Stimulated activated memory B cell treated with anti-CD40 and anti-IgM and Interleukin-4, amounts not matched to agents 10 μg/mL and 1 μg/mL and 100 μg/mL, for 72 hours (primary cell): ENCODE measurements around the gene ARHGAP8.
"Not testable (repeated sequence)": the region's sequence is repeated elsewhere in the genome, so short reads cannot be mapped to it uniquely, and the experiment has no call there.

ENCODE experiments used
- ATAC-seq: fragments of 150-1000 bp; cut with Tn5 transposase; 2 replicates; pipeline ENCODE4 v1.10.0; 2021
- H3K27ac Mint-ChIP-seq: one replicate; pipeline ENCODE4 v1.8.0; 2022; ENCODE audit warnings: mild to moderate bottlenecking, mixed read lengths
- H3K27me3 Mint-ChIP-seq: one replicate; pipeline ENCODE4 v1.8.0; 2022; ENCODE audit warnings: mixed read lengths
- H3K36me3 Mint-ChIP-seq: one replicate; pipeline ENCODE4 v1.8.0; 2022; ENCODE audit warnings: mixed read lengths
- H3K4me1 Mint-ChIP-seq: one replicate; pipeline ENCODE4 v1.8.0; 2022; ENCODE audit warnings: mixed read lengths
- H3K4me3 Mint-ChIP-seq: one replicate; pipeline ENCODE4 v1.8.0; 2022; ENCODE audit warnings: mild to moderate bottlenecking, moderate library complexity, mixed read lengths
- H3K9me3 Mint-ChIP-seq: one replicate; pipeline ENCODE4 v1.8.0; 2022; ENCODE audit warnings: mixed read lengths

The ARHGAP8 gene

GRCh38 chr22:44793106-44793505 is 40.7 kb downstream of the ARHGAP8 start:
- Mint-ChIP-seq H3K4me1 (no peaks in the 10 kb centered on the region), H3K36me3 (no peaks in the 10 kb centered on the region), H3K27me3 (peaks cover 9% of the 10 kb centered on the region), H3K9me3 (no peaks in the 10 kb centered on the region), H3K4me3 (no peak overlapping the region), H3K27ac (no peak overlapping the region)
- no peak for ATAC-seq

- no peak for ATAC-seq
- H3K27ac Mint-ChIP-seq = no peak overlapping the region
Observed at GRCh38 chr22:44793506-44794172, 41.3 kb downstream of the ARHGAP8 start.

GRCh38 chr22:44795701-44796630 is 43.6 kb downstream of the ARHGAP8 start:
- Mint-ChIP-seq H3K9me3 (no peaks in the 10 kb centered on the region), H3K4me1 (no peaks in the 10 kb centered on the region), H3K27ac (no peak overlapping the region), H3K36me3 (no peaks in the 10 kb centered on the region), H3K27me3 (peaks cover 9% of the 10 kb centered on the region), H3K4me3 (no peak overlapping the region)
- ATAC-seq = no peak

More at GRCh38 chr22:44793506-44794172, 41.3 kb downstream of the ARHGAP8 start:
- Mint-ChIP-seq H3K9me3 (no peaks in the 10 kb centered on the region), H3K4me3 (no peak overlapping the region), H3K4me1 (no peaks in the 10 kb centered on the region), H3K27me3 (peaks cover 9% of the 10 kb centered on the region), H3K36me3 (no peaks in the 10 kb centered on the region)

GRCh38 chr22:44797181-44797725 is 44.9 kb downstream of the ARHGAP8 start:
- peaks cover 9% of the 10 kb centered on the region for H3K27me3 Mint-ChIP-seq
- no peaks in the 10 kb centered on the region for H3K4me1 Mint-ChIP-seq
- H3K4me3 Mint-ChIP-seq = no peak overlapping the region

GRCh38 chr22:44799077-44799945 is 46.9 kb downstream of the ARHGAP8 start:
- Mint-ChIP-seq H3K27me3 (peaks cover 20% of the 10 kb centered on the region), H3K4me3 (no peak overlapping the region), H3K4me1 (no peaks in the 10 kb centered on the region), H3K9me3 (no peaks in the 10 kb centered on the region), H3K27ac (no peak overlapping the region), H3K36me3 (no peaks in the 10 kb centered on the region)
- no peak for ATAC-seq

More at GRCh38 chr22:44797181-44797725, 44.9 kb downstream of the ARHGAP8 start:
- Mint-ChIP-seq H3K27ac (no peak overlapping the region), H3K36me3 (no peaks in the 10 kb centered on the region), H3K9me3 (no peaks in the 10 kb centered on the region)
- no peak for ATAC-seq

- H3K4me1 Mint-ChIP-seq, H3K27ac Mint-ChIP-seq, H3K4me3 Mint-ChIP-seq, ATAC-seq, H3K9me3 Mint-ChIP-seq, H3K36me3 Mint-ChIP-seq: not testable (repeated sequence)
- H3K27me3 Mint-ChIP-seq = peaks cover 28% of the 10 kb centered on the region
Observed at GRCh38 chr22:44799946-44800634, 47.7 kb downstream of the ARHGAP8 start.

GRCh38 chr22:44801476-44801875 is 49.1 kb downstream of the ARHGAP8 start:
- no peaks in the 10 kb centered on the region for H3K36me3 Mint-ChIP-seq
- ATAC-seq = no peak
- no peak overlapping the region for H3K4me3 Mint-ChIP-seq
- H3K27ac Mint-ChIP-seq = no peak overlapping the region
- no peaks in the 10 kb centered on the region for H3K4me1 Mint-ChIP-seq
- peaks cover 39% of the 10 kb centered on the region for H3K27me3 Mint-ChIP-seq
- no peaks in the 10 kb centered on the region for H3K9me3 Mint-ChIP-seq

GRCh38 chr22:44802071-44802700 is 49.8 kb downstream of the ARHGAP8 start:
- Mint-ChIP-seq H3K27ac (no peak overlapping the region), H3K36me3 (no peaks in the 10 kb centered on the region), H3K4me1 (no peaks in the 10 kb centered on the region), H3K9me3 (no peaks in the 10 kb centered on the region), H3K4me3 (no peak overlapping the region), H3K27me3 (peaks cover 33% of the 10 kb centered on the region)
- no peak for ATAC-seq

- no peak overlapping the region for H3K4me3 Mint-ChIP-seq
- no peak for ATAC-seq
- H3K9me3 Mint-ChIP-seq = no peaks in the 10 kb centered on the region
- H3K27ac Mint-ChIP-seq = no peak overlapping the region
- peaks cover 32% of the 10 kb centered on the region for H3K27me3 Mint-ChIP-seq
- no peaks in the 10 kb centered on the region for H3K36me3 Mint-ChIP-seq
- H3K4me1 Mint-ChIP-seq = no peaks in the 10 kb centered on the region
Observed at GRCh38 chr22:44802956-44803355, 50.6 kb downstream of the ARHGAP8 start.

- Mint-ChIP-seq H3K36me3 (no peaks in the 10 kb centered on the region), H3K27me3 (peaks cover 32% of the 10 kb centered on the region), H3K4me1 (no peaks in the 10 kb centered on the region), H3K9me3 (no peaks in the 10 kb centered on the region), H3K4me3 (no peak overlapping the region), H3K27ac (no peak overlapping the region)
- no peak for ATAC-seq
Observed at GRCh38 chr22:44804327-44804726, 52.0 kb downstream of the ARHGAP8 start.

- H3K4me1 Mint-ChIP-seq = no peaks in the 10 kb centered on the region
- peaks cover 37% of the 10 kb centered on the region for H3K27me3 Mint-ChIP-seq
- no peak overlapping the region for H3K4me3 Mint-ChIP-seq
- H3K27ac Mint-ChIP-seq = no peak overlapping the region
- H3K9me3 Mint-ChIP-seq = no peaks in the 10 kb centered on the region
- no peaks in the 10 kb centered on the region for H3K36me3 Mint-ChIP-seq
- no peak for ATAC-seq
Observed at GRCh38 chr22:44805711-44806110, 53.3 kb downstream of the ARHGAP8 start.

- no peaks in the 10 kb centered on the region for H3K36me3 Mint-ChIP-seq
- H3K9me3 Mint-ChIP-seq = no peaks in the 10 kb centered on the region
- H3K4me1 Mint-ChIP-seq = no peaks in the 10 kb centered on the region
- peaks cover 46% of the 10 kb centered on the region for H3K27me3 Mint-ChIP-seq
- ATAC-seq = no peak
- no peak overlapping the region for H3K27ac Mint-ChIP-seq
- no peak overlapping the region for H3K4me3 Mint-ChIP-seq
Observed at GRCh38 chr22:44807232-44807631, 54.9 kb downstream of the ARHGAP8 start.

GRCh38 chr22:44807915-44808690 is 55.7 kb downstream of the ARHGAP8 start:
- H3K4me1 Mint-ChIP-seq = no peaks in the 10 kb centered on the region
- H3K4me3 Mint-ChIP-seq = no peak overlapping the region
- H3K27me3 Mint-ChIP-seq = peaks cover 46% of the 10 kb centered on the region
- no peaks in the 10 kb centered on the region for H3K36me3 Mint-ChIP-seq
- no peaks in the 10 kb centered on the region for H3K9me3 Mint-ChIP-seq
- no peak for ATAC-seq
- no peak overlapping the region for H3K27ac Mint-ChIP-seq
